Measurements from ENCODE around the gene PDX1. TPM values are rescaled to one million over a fixed set of nuclear protein-coding genes. Genes with fewer than 3 reads are reported as not detected.

Gene PDX1
- total RNA-seq, 2 experiments from 2014 or later, result not detected

- CTCF ChIA-PET, result interaction anchor here (0.9 to 1.0 kb wide), 2 partner anchors 48 to 91 kb away, joined by 3 read pairs; no protein-coding TSS in a partner anchor
- Mint-ChIP-seq H3K4me1 (ENCODE audit: low read depth) (peaks cover 29% of the 10 kb centered on the region), H3K36me3 (ENCODE audit: low read depth) (no peaks in the 10 kb centered on the region), H3K4me3 (peak overlapping the region; percentile 9), H3K9me3 (no peaks in the 10 kb centered on the region), H3K27ac (no peak overlapping the region), H3K27me3 (ENCODE audit: low read depth) (peaks cover 59% of the 10 kb centered on the region)
- intact Hi-C loops (cut with micrococcal nuclease), result no loop called here
- DNase-seq, result no peak
Measured at GRCh38 chr13:27917121-27917947, 2.5 kb upstream of the PDX1 start.

- DNase-seq, result no peak
- peaks cover 66% of the 10 kb centered on the region for H3K27me3 Mint-ChIP-seq (ENCODE audit: low read depth)
- intact Hi-C loops (cut with micrococcal nuclease), result loop anchor here (2.0 kb wide), 1 partner anchor 37 kb away; no protein-coding TSS in a partner anchor
- no peaks in the 10 kb centered on the region for H3K36me3 Mint-ChIP-seq (ENCODE audit: low read depth)
- CTCF ChIA-PET, result interaction anchor here (0.9 to 1.0 kb wide), 2 partner anchors 49 to 92 kb away, joined by 3 read pairs; no protein-coding TSS in a partner anchor
- H3K4me1 Mint-ChIP-seq (ENCODE audit: low read depth), result peaks cover 36% of the 10 kb centered on the region
- no peak overlapping the region for H3K4me3 Mint-ChIP-seq
- no peaks in the 10 kb centered on the region for H3K9me3 Mint-ChIP-seq
- peak overlapping the region; percentile 36 for H3K27ac Mint-ChIP-seq
Measured at GRCh38 chr13:27918041-27918917, 1.5 kb upstream of the PDX1 start.

GRCh38 chr13:27918918-27919658 is 712 bp upstream of the PDX1 start:
- CTCF ChIA-PET, result interaction anchor here (1.3 to 1.7 kb wide), 2 partner anchors 89 to 93 kb away, joined by 3 read pairs; no protein-coding TSS in a partner anchor
- Mint-ChIP-seq H3K27ac (no peak overlapping the region), H3K9me3 (no peaks in the 10 kb centered on the region), H3K4me3 (no peak overlapping the region), H3K27me3 (ENCODE audit: low read depth) (peaks cover 73% of the 10 kb centered on the region), H3K36me3 (ENCODE audit: low read depth) (no peaks in the 10 kb centered on the region), H3K4me1 (ENCODE audit: low read depth) (peaks cover 38% of the 10 kb centered on the region)
- intact Hi-C loops (cut with micrococcal nuclease), result loop anchor here (2.0 kb wide), 1 partner anchor 36 kb away; no protein-coding TSS in a partner anchor
- no peak for DNase-seq

GRCh38 chr13:27919659-27919933 is 204 bp upstream of the PDX1 start:
- Mint-ChIP-seq H3K4me3 (peak overlapping the region; percentile 44), H3K27me3 (ENCODE audit: low read depth) (peaks cover 75% of the 10 kb centered on the region), H3K4me1 (ENCODE audit: low read depth) (peaks cover 39% of the 10 kb centered on the region), H3K27ac (no peak overlapping the region), H3K9me3 (no peaks in the 10 kb centered on the region), H3K36me3 (ENCODE audit: low read depth) (no peaks in the 10 kb centered on the region)
- no peak for DNase-seq
- CTCF ChIA-PET, result interaction anchor here (0.8 to 1.7 kb wide), 5 partner anchors 35 to 93 kb away, joined by 3 to 6 read pairs (median 3); partner anchors contain the start of gene CDX2
- intact Hi-C loops (cut with micrococcal nuclease), result loop anchor here (2.0 kb wide), 1 partner anchor 35 kb away; no protein-coding TSS in a partner anchor

- Mint-ChIP-seq H3K36me3 (ENCODE audit: low read depth) (no peaks in the 10 kb centered on the region), H3K4me1 (ENCODE audit: low read depth) (peaks cover 44% of the 10 kb centered on the region), H3K4me3 (peak overlapping the region; percentile 68), H3K9me3 (no peaks in the 10 kb centered on the region), H3K27me3 (ENCODE audit: low read depth) (peaks cover 77% of the 10 kb centered on the region), H3K27ac (no peak overlapping the region)
- no peak for DNase-seq
- intact Hi-C loops (cut with micrococcal nuclease), result loop anchor here (2.0 to 5.0 kb wide), 2 partner anchors 128 to 494 kb away; partner anchors contain the start of gene GSX1
- CTCF ChIA-PET, result interaction anchor here (0.5 to 1.7 kb wide), 4 partner anchors 33 to 533 kb away, joined by 3 to 6 read pairs (median 3); partner anchors contain the start of gene CDX2
Measured at GRCh38 chr13:27920677-27921420, 1.0 kb downstream of the PDX1 start.

- no peaks in the 10 kb centered on the region for H3K9me3 Mint-ChIP-seq
- no peak overlapping the region for H3K27ac Mint-ChIP-seq
- no peaks in the 10 kb centered on the region for H3K36me3 Mint-ChIP-seq (ENCODE audit: low read depth)
- peak; percentile 62 for DNase-seq
- CTCF ChIA-PET, result no interaction called here
- H3K4me3 Mint-ChIP-seq, result peak overlapping the region; percentile 68
- H3K4me1 Mint-ChIP-seq (ENCODE audit: low read depth), result peaks cover 44% of the 10 kb centered on the region
- intact Hi-C loops (cut with micrococcal nuclease), result loop anchor here (2.0 to 5.0 kb wide), 2 partner anchors 129 to 494 kb away; partner anchors contain the start of gene GSX1
- peaks cover 78% of the 10 kb centered on the region for H3K27me3 Mint-ChIP-seq (ENCODE audit: low read depth)
Measured at GRCh38 chr13:27921421-27921960, 1.7 kb downstream of the PDX1 start.

- Mint-ChIP-seq H3K27me3 (ENCODE audit: low read depth) (peaks cover 79% of the 10 kb centered on the region), H3K27ac (no peak overlapping the region), H3K9me3 (no peaks in the 10 kb centered on the region), H3K4me1 (ENCODE audit: low read depth) (peaks cover 48% of the 10 kb centered on the region), H3K36me3 (ENCODE audit: low read depth) (no peaks in the 10 kb centered on the region), H3K4me3 (no peak overlapping the region)
- DNase-seq, result no peak
- intact Hi-C loops (cut with micrococcal nuclease), result loop anchor here (2.0 to 5.0 kb wide), 2 partner anchors 129 to 495 kb away; partner anchors contain the start of gene GSX1
- CTCF ChIA-PET, result no interaction called here
Measured at GRCh38 chr13:27921961-27922882, 2.4 kb downstream of the PDX1 start.

- Mint-ChIP-seq H3K27ac (no peak overlapping the region), H3K4me3 (no peak overlapping the region), H3K36me3 (ENCODE audit: low read depth) (no peaks in the 10 kb centered on the region), H3K4me1 (ENCODE audit: low read depth) (peaks cover 48% of the 10 kb centered on the region), H3K9me3 (no peaks in the 10 kb centered on the region), H3K27me3 (ENCODE audit: low read depth) (peaks cover 80% of the 10 kb centered on the region)
- intact Hi-C loops (cut with micrococcal nuclease), result loop anchor here (5.0 kb wide), 1 partner anchor 496 kb away; no protein-coding TSS in a partner anchor
- CTCF ChIA-PET, result no interaction called here
- DNase-seq, result no peak
Measured at GRCh38 chr13:27922883-27923612, 3.2 kb downstream of the PDX1 start.

- intact Hi-C loops (cut with micrococcal nuclease), result loop anchor here (2.0 to 5.0 kb wide), 2 partner anchors 43 to 497 kb away; no protein-coding TSS in a partner anchor
Measured at GRCh38 chr13:27923794-27924528, 4.2 kb downstream of the PDX1 start.

More at GRCh38 chr13:27923794-27924528, 4.2 kb downstream of the PDX1 start:
- peak overlapping the region; percentile 36 for H3K4me3 Mint-ChIP-seq
- H3K4me1 Mint-ChIP-seq (ENCODE audit: low read depth), result peaks cover 43% of the 10 kb centered on the region
- CTCF ChIA-PET, result interaction anchor here (1.2 to 1.3 kb wide), 2 partner anchors 30 to 94 kb away, joined by 4 to 7 read pairs; no protein-coding TSS in a partner anchor
- peaks cover 80% of the 10 kb centered on the region for H3K27me3 Mint-ChIP-seq (ENCODE audit: low read depth)
- H3K27ac Mint-ChIP-seq, result no peak overlapping the region
- no peaks in the 10 kb centered on the region for H3K9me3 Mint-ChIP-seq
- DNase-seq, result no peak
- no peaks in the 10 kb centered on the region for H3K36me3 Mint-ChIP-seq (ENCODE audit: low read depth)
